Activated CD4-positive, CD25-positive, alpha-beta regulatory T cell treated with anti-CD3 and anti-CD28 coated beads, Interleukin-2, amount 50 U/mL, for 24 hours (primary cell): ENCODE measurements around the gene TCF7.

Experiments
- ATAC-seq, 2 donors: fragments of 150-1000 bp; cut with Tn5 transposase; one replicate each; pipeline ENCODE4 v1.10.0; 2021; ENCODE audit warnings: mild to moderate bottlenecking in 1 of 2, moderate library complexity in 1 of 2

TCF7 gene

DNA sequence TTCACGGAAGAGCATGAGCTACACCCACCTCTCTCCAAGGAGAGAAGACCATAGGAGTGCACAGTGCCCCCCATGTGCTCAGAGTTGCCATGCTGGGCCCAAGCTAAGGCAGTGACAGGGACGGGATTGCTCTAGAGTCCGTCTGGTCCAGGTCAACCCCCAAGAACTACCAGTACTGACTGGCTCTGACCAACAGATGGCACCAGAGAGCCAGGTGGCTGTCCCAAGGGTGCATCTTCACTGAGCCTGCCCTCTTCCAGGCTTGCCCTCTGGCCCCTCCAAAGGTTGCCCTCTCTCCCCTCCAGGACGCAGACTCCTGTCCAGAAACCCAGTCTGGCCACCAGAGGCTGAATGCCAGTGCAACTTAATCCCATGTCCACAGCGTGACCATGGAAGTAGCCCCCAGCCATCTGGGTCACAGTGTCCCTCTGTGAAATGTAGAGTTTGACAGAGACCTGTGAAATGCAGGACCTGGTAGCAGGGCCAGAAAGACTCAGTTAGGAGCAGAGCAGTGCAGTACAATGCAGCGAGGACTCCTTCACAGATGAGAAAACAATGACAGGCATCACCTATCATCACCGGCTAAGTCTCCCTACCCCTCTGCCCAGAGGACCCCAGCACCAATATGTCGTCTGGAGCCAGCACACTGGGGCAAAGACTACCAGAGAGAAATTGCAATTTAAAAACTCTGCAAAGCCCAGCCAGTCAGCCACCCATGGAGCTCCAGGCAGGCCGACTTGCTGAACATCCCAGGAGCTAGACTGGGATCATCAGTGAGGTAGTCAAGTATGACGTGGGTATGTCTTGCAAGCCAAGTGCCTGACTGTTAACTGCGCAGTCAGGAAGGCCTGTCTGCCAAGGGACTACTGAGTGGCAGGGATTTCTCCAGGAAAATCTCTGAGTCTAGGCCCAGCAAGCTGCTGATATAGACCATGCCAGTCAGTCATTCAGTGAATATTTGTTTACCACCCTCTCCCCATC lies 70.0 kb downstream of the TCF7 start:
- peak; percentile 91 to 95 for ATAC-seq

DNA sequence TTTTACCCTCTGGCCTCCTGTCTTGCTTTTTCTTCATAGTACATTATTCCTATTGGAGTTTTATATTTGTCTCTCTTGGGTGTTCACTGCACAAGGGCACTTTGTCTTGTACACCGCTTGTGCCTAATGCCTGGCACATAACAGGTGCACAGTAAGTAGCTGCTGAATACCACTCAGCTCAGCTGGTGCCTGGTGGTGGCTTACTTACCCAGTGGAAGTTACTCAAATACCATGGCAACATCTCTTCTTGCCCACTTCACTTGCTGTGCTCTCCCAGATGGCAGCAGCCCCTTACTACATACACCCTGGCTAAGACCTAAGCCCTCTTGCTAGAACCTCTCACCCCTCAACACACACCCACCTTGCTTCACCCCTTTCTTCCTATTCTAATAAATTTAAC lies 73.6 kb downstream of the TCF7 start:
- no peak for ATAC-seq

DNA sequence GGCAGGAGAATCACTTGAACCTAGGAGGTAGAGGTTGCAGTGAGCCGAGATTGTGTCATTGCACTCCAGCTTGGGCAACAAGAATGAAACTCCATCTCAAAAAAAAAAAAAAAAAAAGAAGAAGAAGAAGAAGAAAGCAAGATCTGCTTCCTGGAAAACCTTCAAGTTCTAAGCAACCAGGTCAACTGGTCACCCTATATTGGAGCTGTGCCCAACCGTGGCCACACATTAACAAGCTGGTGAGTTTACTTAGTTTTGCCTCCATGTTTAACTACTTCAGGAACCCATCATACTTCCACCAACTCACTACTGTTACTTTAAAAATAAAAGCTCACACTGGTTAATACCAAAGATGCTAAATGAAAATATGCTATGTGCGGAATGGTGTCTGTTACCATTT lies 74.5 kb downstream of the TCF7 start:
- ATAC-seq, result no peak

DNA sequence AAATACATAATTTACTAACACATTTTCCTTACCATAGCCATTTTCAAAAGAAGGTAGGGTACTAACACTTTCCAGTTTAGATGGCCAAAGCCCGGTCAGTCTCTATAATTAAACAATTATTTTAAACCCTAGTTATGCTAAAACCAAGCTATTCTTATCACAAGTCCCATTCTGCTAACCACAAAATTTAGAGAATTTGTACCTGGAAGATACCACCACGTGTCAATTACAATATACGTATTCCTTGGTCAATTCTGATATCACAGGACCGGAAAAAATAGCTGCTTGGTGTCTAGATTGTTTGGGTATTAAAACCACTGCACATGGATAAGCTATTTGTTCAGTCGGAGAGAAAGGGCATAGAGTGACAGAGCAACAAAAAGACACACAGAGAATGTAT lies 81.2 kb downstream of the TCF7 start:
- no peak for ATAC-seq
